IMR-90 (cell line): ENCODE data around the gene ELAVL4.

Source experiments
- BHLHE40 ChIP-seq: fragments of 150-350 bp; IDR thresholded peaks from 2 replicates; pipeline ENCODE4 v1.6.1; 2016; ENCODE audit warnings: mild to moderate bottlenecking, low read depth, low read length
- CEBPB ChIP-seq: IDR thresholded peaks from 2 replicates; pipeline ENCODE4 v1.6.1; 2012; ENCODE audit warnings: low read depth, low read length, improper control_type of control experiment
- CHD1 ChIP-seq: IDR thresholded peaks from 2 replicates; pipeline ENCODE4 v1.6.1; 2012; ENCODE audit warnings: low read depth, low read length, improper control_type of control experiment
- CTCF ChIP-seq: conservative IDR thresholded peaks from 2 replicates; pipeline ENCODE4 v1.5.1; 2012; ENCODE audit warnings: mild to moderate bottlenecking, low read depth, low read length, improper control_type of control experiment
- MAFK ChIP-seq: IDR thresholded peaks from 2 replicates; pipeline ENCODE4 v1.6.1; 2012; ENCODE audit warnings: low read depth, low read length, improper control_type of control experiment
- MXI1 ChIP-seq: IDR thresholded peaks from 2 replicates; pipeline ENCODE4 v1.6.1; 2012; ENCODE audit warnings: low read depth, mild to moderate bottlenecking, low read length, moderate library complexity, borderline replicate concordance
- POLR2A ChIP-seq: IDR thresholded peaks from 2 replicates; pipeline ENCODE4 v1.6.1; 2012; ENCODE audit warnings: mild to moderate bottlenecking, low read depth, low read length
- RAD21 ChIP-seq: IDR thresholded peaks from 2 replicates; pipeline ENCODE4 v1.6.1; 2012; ENCODE audit warnings: low read length, improper control_type of control experiment
- RCOR1 ChIP-seq: IDR thresholded peaks from 2 replicates; pipeline ENCODE4 v1.6.1; 2012; ENCODE audit warnings: mild to moderate bottlenecking, low read length, improper control_type of control experiment; ENCODE audit not compliant: insufficient replicate concordance
- RFX5 ChIP-seq: IDR thresholded peaks from 2 replicates; pipeline ENCODE4 v1.8.0; 2012; ENCODE audit warnings: low read depth, mild to moderate bottlenecking, low read length, moderate library complexity
- SMC3 ChIP-seq: fragments of 150-350 bp; IDR thresholded peaks from 2 replicates; pipeline ENCODE4 v1.6.1; 2016; ENCODE audit warnings: low read depth, mild to moderate bottlenecking, antibody characterized with exemption, low read length, moderate library complexity
- USF2 ChIP-seq: fragments of 150-350 bp; IDR thresholded peaks from 2 replicates; pipeline ENCODE4 v1.6.1; 2017; ENCODE audit warnings: mild to moderate bottlenecking, antibody characterized with exemption, low read length, low read depth

GRCh38 chr1:50060279-50060678 lies 48.4 kb upstream of the ELAVL4 start:
- TF ChIP-seq CTCF (no peak), CEBPB (no peak), POLR2A (no peak), MXI1 (no peak), BHLHE40 (no peak), RAD21 (no peak), USF2 (no peak), CHD1 (no peak), RCOR1 (no peak), RFX5 (no peak), SMC3 (no peak), MAFK (no peak)
